ENCODE results near the gene CCDC57. TPM values are rescaled to one million over a fixed set of nuclear protein-coding genes. Genes with fewer than 3 reads are reported as not detected.

The CCDC57 gene
- total and polyA plus RNA-seq, 2 of the 4 experiments (the other 2 are of a cell fraction), result 7.3 to 31.3 TPM

DNA sequence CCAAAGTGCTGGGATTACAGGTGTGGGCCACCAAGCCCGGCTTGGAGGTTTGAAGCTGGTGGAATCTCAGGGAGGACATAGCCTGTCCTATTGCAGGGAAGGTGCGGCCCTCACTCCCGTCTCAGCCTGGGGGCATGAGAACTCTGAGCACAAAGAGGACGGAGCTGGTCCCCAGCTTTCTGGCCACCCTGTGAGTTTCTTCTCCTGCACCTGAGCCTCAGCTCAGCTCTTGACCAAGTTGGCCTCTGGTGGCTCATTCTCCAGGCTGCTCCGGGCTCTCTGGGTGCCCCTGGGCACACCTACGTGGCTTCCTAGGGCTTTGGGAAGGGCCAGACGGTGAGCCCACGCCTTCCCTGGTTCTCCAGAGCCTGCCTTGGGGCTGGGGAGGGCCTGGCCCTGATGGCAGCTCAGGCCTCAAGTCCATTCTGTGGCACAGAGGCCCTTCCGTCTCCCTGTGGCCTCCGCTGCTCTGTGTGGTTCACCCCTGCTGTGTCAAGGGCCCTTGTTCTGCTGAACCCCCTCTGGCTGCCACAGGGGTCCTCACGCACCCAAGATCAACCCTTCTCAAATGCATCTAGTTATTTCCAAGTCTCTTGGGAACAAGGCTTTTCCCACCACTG is 107.7 kb downstream of the CCDC57 start:
- Histone ChIP-seq H2BK5ac (ENCODE audit: low read depth, low read length, poor library complexity, severe bottlenecking) (no peak overlapping the region), H2AK9ac (replicated peaks; ENCODE audit: low read depth, low read length, poor library complexity) (peak overlapping the region; percentile 7), H3K23ac (ENCODE audit: low read depth, low read length) (no peak overlapping the region), H2AFZ (replicated peaks; ENCODE audit: low read length, poor library complexity) (no peak overlapping the region), H3K4ac (ENCODE audit: low read depth, low read length) (no peak overlapping the region), H3K56ac (ENCODE audit: extremely low read depth, insufficient read depth, low read length) (no peak overlapping the region), H3K18ac (ENCODE audit: low read depth, low read length) (no peak overlapping the region), H3K9me1 (ENCODE audit: insufficient read depth, low read length) (0 out of 2 replicates have a peak, but pooled peaks cover 5% of the 10 kb centered on the region), H3K4me1 (ENCODE audit: control insufficient read depth, insufficient read depth, low read length) (peaks cover 12% of the 10 kb centered on the region), H2BK20ac (ENCODE audit: low read depth, low read length) (no peak overlapping the region), H3K79me1 (ENCODE audit: low read depth in 1 of 2, low read length in 2 of 2) (peaks cover 0 to 8% of the 10 kb centered on the region in 2 experiments; a peak in 2 of 4 replicates), H3K27ac (ENCODE audit: insufficient read depth, low read length) (no peak overlapping the region), H3K27me3 (ENCODE audit: control insufficient read depth, insufficient read depth, low read length) (no peaks in the 10 kb centered on the region), H2BK120ac (ENCODE audit: low read depth, low read length) (no peak overlapping the region), H2BK15ac (ENCODE audit: low read depth, low read length) (no peak overlapping the region), H3K14ac (replicated peaks; ENCODE audit: low read depth, low read length) (no peak overlapping the region), H4K5ac (ENCODE audit: low read depth, low read length) (no peak overlapping the region), H3K9ac (ENCODE audit: low read depth, low read length) (no peak overlapping the region), H4K8ac (ENCODE audit: low read depth in 2 of 2, low read length in 2 of 2) (no peak overlapping the region), H2AK5ac (ENCODE audit: low read depth, low read length) (no peak overlapping the region), H4K91ac (ENCODE audit: insufficient read depth, low read depth, low read length) (no peak overlapping the region), H3K9me3 (ENCODE audit: control insufficient read depth, insufficient read depth, low read length) (no peaks in the 10 kb centered on the region), H3K36me3 (ENCODE audit: control insufficient read depth, insufficient read depth, low read length) (no peaks in the 10 kb centered on the region; the same call in 1 of the 2 replicates), H3K4me2 (ENCODE audit: low read depth, low read length) (no peak overlapping the region), H4K20me1 (ENCODE audit: insufficient read depth, low read length) (no peaks in the 10 kb centered on the region), H3K4me3 (ENCODE audit: insufficient read depth, low read depth, low read length) (no peak overlapping the region)
- CTCF ChIA-PET, result no interaction called here
- ATAC-seq (ENCODE audit: low read depth), result no peak
- intact Hi-C loops (cut with micrococcal nuclease) (no loop called here), dilution Hi-C loops (cut with HindIII; ENCODE audit: low sequenced_read_pairs, unreplicated experiment) (no loop called here), in situ Hi-C loops (cut with MboI; ENCODE audit: low sequenced_read_pairs) (no loop called here)
- POLR2A ChIA-PET (ENCODE audit: unreplicated experiment), result no interaction called here
- BruUV-seq (replicated peaks), result no TSS peak
- DNase-seq, result no peak
- TF ChIP-seq RAD21 (IDR thresholded peaks at IDR 0.05; ENCODE audit: low read length) (no peak), POLR2A (IDR thresholded peaks at IDR 0.05; ENCODE audit: low read depth, low read length) (no peak), NFE2L2 (IDR thresholded peaks at IDR 0.05; ENCODE audit: low read depth, low read length) (no peak), RFX5 (IDR thresholded peaks at IDR 0.05; ENCODE audit: low read depth, low read length) (no peak), MAFK (IDR thresholded peaks at IDR 0.05; ENCODE audit: low read depth, low read length) (no peak), BHLHE40 (IDR thresholded peaks at IDR 0.05; ENCODE audit: low read depth, low read length) (no peak), MXI1 (IDR thresholded peaks at IDR 0.05; ENCODE audit: borderline replicate concordance, low read depth, low read length) (no peak)
- TF ChIP-seq, protein P1, sequence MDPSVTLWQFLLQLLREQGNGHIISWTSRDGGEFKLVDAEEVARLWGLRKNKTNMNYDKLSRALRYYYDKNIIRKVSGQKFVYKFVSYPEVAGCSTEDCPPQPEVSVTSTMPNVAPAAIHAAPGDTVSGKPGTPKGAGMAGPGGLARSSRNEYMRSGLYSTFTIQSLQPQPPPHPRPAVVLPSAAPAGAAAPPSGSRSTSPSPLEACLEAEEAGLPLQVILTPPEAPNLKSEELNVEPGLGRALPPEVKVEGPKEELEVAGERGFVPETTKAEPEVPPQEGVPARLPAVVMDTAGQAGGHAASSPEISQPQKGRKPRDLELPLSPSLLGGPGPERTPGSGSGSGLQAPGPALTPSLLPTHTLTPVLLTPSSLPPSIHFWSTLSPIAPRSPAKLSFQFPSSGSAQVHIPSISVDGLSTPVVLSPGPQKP (IDR thresholded peaks at IDR 0.05; ENCODE audit: borderline replicate concordance, low read depth, low read length), result no peak
- TF ChIP-seq, protein P2, sequence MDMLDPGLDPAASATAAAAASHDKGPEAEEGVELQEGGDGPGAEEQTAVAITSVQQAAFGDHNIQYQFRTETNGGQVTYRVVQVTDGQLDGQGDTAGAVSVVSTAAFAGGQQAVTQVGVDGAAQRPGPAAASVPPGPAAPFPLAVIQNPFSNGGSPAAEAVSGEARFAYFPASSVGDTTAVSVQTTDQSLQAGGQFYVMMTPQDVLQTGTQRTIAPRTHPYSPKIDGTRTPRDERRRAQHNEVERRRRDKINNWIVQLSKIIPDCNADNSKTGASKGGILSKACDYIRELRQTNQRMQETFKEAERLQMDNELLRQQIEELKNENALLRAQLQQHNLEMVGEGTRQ (IDR thresholded peaks at IDR 0.05; ENCODE audit: low read depth, low read length), result no peak
- 98% methylated on average over 4 of the region's 11 CpGs; no CpG with 5 or more reads in 1 of the 2 experiments for WGBS, 2 experiments (ENCODE audit: extremely low coverage in 2 of 2, insufficient read length in 1 of 2)

Data from IMR-90 (cell line).